Measurements from ENCODE around the gene CCND1.
"Not testable (repeated sequence)": the region's sequence is repeated elsewhere in the genome, so short reads cannot be mapped to it uniquely, and the experiment has no call there.

The CCND1 gene

GRCh38 chr11:69667619-69668604 is 27.0 kb downstream of the CCND1 start:
- DNase-seq = no peak

- DNase-seq = no peak
These were observed 28.5 kb downstream of the CCND1 start for GRCh38 chr11:69669486-69669885.

DNA sequence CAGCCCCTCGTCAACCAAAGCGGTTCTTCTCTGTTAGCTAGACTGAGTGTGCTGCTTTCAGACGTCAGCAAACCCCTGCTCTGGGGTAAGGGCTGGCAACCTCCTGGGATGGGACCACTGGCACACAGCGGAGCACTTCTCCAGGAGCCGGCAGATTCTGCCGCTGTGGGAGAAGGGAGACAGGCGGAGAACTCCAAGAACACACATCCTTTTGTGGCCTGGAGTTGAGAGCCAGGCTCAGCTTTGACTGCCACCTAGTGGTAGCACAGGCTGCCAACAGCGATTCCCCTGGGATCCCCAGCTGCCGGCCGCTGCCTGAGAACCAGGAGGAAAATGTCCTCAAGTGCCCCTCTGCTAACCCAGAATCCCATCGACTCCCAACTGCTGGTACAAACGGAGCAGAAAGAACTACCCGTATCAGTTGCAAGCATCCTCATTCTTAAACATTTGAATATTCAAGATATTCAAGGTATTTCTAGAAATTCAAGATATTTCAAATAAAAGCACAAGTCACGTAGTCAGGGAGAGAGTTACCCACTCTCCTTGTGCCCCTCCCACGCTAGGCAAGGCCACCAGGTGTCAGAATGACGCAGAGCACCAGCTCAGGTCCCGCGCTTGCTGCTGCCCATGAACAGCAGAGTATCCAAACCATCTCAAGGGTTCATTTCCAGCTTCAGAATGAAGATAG is 29.3 kb downstream of the CCND1 start:
- DNase-seq = peak; percentile 90

DNA sequence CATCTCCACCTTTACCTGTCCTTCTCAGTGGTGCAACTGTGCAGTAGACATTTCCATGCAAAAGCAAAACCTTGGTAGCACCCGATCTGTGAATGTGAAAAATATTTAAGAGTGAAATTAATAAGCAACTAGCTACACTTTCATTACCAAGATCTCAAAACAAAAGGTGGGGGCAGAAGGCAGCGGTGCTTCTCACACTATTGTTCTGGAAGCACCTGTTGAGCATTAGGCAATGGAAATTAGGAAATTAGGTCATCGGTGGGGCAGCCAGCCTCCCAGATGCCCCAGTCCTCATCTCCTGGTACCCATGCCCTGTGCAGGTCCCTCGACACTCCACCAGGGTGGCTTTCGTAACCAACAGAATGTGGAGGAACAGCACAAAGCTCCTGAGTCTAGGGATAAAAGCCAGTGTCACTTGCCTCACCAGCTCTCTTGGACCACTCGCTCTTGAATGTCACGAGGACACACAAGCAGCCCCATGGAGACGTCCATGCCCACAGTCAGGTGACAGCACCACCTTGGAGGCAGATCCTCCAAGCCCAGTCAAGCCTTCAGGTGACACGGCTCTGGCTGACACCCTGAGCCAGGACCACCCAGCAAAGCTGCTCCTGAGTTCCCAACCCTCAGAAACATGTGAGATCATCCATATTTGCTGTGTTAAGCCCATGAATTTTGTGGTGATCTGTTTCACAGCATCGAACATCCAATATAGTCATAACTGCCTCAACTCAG is 30.9 kb downstream of the CCND1 start:
- no peak for DNase-seq

GRCh38 chr11:69674267-69674885 is 33.4 kb downstream of the CCND1 start:
- peak; percentile 51 for DNase-seq

DNA sequence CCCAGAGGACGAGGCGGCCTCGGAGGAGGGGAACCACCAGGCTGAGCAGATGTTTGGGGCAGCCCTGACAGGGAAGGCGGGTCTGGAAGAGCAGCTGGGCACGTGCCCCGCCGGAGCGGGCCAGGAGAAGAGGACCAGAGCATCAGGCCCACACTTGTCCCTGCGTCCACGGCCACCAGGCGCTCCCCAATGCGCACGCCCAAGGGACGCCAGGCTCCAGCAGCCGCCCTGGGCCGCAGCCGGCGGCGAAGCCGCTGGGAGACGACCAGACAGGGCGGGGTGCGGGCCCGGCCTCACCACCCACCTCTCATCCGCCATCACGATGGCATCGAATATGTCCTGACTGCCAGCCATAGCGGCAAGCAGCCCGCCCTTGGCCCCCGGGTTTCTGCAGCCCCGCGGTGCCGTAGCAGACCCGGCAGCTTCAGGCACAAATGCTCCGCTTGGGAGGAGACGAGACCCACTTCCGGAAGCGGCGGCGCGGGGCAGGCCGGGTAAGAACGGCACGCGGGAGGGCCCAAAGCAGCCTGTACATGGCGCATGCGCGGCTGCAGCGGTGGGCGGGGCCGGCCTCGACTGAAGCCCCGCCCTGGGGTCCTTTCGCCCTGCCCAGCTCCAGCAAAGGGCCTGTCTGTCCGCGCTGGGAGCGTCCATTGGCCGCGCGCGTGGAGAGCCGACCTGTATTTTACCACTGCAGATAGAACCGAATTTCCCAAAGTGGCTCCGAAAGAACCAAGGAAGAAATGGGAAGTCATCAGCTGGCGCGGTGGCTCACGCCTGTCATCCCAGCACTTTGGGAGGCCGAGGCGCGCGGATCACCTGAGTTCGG is 34.1 kb downstream of the CCND1 start, which contains the start of gene LTO1:
LTO1 (minus strand) TSS at position 468 of the 829 bp plus-strand sequence; CDS start at position 354, 114 bp downstream.
- peak; percentile 97 for DNase-seq

DNA sequence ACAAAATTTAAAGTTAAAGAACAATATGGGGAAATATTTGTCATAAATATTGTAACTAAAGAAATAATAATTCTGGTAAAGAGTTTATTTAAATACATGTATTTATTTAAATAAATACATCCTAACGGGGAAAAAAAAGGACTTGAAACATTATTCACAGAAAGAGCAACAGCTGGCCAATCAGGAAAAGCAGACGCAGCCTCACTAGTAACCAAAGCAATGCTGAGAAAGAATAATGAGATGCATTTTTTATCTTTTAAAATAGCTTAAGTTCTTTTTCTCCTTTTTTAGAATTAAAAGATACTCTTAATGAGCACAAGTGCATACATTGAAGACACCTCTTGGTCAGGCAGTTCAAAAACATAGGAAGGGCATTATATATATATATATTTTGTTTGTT is 36.8 kb downstream of the CCND1 start:
- no peak for DNase-seq

DNA sequence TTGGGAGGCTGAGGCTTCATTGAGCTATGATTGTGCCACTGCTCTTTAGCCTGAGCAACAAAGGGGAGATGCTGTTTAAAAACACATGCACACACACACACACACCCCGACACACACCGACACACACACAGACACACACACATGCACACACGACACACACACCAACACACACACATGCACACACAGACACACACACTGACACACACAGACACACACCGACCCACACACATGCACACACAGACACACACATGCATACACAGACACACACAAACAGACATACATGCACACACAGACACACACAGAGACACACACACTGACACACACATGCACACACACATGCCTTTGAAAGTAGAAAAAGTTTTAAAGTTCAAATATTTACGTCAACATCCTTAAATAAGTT is 39.7 kb downstream of the CCND1 start:
- no peak for DNase-seq

DNA sequence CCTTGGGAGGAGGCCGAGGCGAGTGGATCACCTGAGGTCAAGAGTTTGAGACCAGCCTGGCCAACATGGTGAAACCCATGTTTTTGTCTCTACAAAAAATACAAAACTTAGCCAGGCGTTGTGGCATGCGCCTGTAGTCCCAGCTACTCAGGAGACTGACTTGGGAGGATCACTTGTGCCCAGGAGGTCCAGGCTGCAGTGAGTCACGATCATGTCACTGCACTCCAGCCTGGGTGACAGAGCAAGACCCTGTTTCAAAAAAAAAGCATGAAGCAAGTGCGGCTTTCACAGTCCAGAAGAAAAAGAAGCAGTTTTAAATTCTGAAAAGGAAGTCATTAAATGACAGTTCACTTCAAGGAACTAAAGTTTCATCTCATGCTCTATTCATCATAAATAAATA is 41.3 kb downstream of the CCND1 start:
- DNase-seq = no peak

DNA sequence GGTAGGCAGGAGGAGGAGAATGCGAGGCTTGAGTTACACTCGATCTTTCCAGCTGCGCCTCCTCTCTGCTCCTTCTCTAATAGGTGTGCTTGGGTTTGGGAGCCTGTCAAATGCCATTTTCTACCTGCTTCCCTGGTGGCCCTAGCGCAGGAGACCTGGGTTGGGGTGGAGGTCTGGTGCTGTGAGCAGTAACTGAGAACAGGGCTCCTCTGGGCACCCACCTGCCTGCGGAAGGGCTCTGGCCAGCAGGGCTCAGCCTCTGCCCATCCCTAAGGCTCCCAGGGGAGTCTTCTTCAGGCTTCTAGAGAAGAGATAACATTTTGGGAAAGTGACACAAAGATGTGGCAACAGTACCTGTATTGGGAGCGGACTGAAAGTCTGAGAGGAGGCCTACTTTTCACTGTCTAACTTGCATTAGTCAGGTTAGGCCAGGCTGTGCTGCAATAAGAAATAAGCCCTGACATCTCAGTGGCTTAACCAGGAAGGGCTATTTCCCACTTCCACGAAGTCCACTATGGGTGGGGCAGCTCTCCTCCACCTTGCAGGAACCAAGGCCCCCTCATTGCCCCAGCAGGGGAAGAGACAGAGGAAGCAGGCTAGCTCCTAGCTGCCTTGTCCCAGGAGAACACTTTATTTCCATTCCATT is 41.8 kb downstream of the CCND1 start:
- no peak for DNase-seq

- no peak for DNase-seq
These were observed 42.9 kb downstream of the CCND1 start for GRCh38 chr11:69683764-69684333.

DNA sequence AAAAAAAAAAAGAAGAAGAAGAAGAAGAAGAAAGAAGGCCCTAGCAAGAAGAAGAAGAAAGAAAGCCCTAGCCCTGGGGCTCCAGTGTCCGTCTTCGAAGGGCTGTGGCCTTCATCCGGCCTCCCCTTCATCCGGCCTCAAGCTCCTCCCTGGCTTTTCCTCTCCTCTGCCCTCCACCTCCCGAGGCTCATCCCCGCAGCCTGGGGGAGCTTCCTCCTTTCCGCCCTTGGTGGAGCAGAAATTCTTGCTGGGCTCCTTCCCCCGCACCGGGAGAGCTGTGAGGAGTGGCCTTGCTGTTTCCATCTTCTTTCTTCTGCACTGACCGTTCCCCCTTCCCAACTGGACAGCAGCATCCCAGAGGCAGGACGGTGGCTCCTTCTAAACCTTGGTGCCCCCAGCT is 43.7 kb downstream of the CCND1 start:
- no peak for DNase-seq

DNA sequence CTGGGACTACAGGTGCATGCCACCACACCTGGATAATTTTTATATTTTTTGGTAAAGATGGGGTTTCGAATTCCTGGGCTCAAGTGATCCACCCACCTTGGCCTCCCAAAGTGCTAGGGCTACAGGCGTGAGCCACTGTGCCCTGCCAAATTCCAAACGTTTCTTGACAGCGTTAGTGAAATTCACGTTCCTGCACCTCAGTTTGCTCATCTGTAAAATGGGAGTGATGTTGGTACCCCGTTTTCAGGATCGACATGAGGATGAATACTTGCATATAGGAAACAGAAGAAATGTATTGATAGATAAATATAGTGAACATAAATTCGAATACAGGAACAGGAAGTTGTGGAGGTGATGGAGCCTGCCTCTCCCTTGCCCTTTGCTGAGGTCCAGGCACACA is 44.4 kb downstream of the CCND1 start:
- no peak for DNase-seq

DNA sequence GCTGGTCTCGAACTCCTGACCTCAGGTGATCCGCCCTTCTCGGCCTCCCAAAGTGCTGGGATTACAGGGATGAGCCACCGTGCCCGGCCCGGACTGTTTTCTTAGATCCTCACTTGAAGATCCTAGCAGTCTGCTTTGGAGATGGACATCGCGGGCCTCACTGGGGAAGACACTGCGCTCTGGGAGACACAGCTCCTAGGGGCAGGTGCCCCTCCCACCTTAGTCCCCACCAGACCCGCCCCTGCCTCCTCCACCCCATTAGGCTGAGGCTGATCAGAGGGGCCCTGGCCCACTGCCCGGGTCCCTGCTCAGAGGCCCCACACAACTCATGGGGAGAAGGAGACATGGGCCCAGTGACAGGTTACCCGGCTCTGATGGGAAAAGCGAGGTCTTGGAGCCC is 45.5 kb downstream of the CCND1 start:
- DNase-seq = no peak

DNA sequence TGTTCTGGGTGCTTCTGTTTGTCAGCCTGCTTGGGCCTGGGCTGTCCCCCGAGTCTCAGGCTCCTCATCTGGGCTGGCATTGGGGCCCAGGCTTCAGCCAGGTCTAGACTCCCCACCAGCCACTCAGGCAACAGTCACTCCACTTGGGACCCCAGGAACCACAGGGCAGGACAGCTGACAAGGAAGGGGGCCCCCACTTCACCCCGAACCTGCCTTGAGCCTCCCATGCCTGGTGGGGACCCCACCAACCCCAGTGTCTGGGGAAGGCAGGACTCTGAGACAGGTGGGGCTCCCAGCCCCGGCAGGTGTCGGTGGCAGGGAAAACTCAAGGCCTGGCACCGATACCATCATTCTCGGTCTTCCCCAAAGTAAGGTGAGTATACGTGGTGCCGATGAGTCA is 45.9 kb downstream of the CCND1 start:
- DNase-seq = no peak

- DNase-seq = not testable (repeated sequence)
These were observed 47.2 kb downstream of the CCND1 start for GRCh38 chr11:69687969-69688771.

DNA sequence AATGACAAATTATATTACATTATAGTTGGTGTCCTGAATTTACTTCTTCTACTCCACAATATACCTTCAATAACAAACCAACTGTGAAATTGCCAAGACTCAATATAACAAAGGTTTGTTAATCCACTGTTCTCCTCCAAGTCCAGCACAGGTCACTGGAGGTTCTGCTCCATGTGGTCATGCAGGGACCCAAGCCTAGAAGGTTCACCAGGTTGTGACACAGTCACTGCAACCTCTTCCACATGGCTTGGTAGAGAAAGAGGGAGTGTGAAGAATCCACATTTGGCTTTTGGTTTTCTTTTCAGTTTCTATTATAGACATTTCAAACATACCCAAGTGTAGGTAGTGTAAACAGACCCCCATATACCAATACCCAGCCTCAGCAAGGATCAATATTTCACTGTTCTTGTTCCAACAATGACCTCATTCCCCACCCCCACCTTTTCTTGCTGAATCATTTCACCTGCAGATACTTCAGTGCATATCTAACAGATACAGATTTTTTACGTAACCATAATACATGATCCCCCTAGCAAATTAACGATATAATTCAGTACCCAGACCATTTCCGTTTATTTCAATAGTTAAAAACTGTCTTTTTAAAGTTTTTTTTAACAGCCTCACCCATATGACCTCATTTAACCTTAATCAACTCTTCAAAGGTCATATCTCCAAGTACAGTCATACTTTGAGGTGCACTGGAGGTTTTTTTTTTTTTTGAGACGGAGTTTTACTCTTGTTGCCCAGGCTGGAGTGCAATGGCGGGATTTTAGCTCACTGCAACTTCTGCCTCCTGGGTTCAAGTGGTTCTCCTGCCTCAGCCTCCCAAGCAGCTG is 48.7 kb downstream of the CCND1 start:
- no peak for DNase-seq

DNA sequence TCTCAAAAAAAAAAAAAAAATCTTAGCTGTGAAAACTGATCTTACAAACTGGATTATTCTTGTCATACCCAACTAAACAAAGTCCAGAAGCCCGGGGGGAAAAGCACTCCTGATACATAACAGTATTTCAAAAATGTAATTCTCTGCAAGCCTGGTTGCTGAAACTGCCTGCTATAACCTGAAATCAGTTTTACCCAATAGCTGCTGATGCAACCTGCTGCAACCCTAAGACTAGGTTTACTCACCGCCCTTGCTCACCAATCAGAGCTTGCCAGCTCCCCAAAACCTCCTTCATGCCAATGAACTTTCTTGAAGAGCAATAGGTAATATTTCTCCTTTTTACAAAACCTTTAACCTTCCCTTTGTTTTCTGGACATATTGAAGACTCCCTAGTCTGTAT is 50.5 kb downstream of the CCND1 start:
- DNase-seq = no peak

GRCh38 chr11:69692422-69692821 is 51.5 kb downstream of the CCND1 start:
- DNase-seq = no peak
